Limb (tissue), 2 donors: Measurements from ENCODE around the gene PTPRG.
"Not testable (repeated sequence)": the region's sequence is repeated elsewhere in the genome, so short reads cannot be mapped to it uniquely, and the experiment has no call there.

Source experiments
- DNase-seq, 2 donors: peaks; one replicate each; pipeline ENCODE4 v3.0.0-alpha.2; 2016; ENCODE audit errors: extremely low spot score in 2 of 2

Gene PTPRG

DNA sequence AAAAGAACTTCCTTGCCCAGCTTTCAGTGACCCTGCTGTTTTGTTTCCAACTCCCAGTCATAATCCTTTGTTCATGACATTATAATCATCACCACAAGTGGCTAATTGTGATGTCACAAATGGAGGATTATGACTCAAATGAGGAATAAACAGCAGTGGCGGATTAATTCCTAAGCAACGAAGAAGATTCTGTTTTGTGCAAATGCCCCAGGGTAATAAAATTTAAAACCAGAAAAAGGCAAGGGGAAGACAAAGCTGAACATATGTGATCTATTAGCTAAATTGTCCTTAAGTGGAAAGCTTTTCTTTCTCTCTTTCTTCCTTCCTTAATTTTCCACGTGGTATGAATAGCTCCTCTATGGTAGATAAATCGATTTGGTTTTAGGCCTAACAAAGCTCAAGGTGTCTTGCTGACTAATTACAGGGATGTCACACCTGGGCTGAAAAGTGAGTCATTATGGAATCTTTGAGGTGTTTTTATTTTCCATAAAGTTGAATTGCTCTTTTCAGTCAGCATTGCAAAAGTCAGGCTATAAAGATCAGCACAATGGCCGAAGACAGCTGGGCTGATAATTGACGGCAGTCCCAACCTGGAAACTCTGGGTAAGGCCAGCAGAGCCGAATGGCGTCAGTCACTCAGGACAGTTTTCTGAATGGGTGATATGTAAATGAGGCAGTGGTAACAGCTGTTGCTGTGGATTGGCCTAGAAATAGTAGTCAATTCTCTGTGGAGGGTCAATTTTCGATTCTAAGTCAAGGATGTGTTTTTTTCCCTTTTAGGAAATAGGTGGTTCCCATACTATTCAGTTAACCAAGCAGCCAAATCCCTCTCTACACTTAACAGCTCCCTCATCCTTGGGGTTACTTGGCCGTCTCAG, 121.5 kb downstream of the PTPRG start:
- peak in 1 of 2 donors; percentile 67 for DNase-seq

GRCh38 chr3:61683549-61684236, 122.3 kb downstream of the PTPRG start:
- DNase-seq: no peak

- DNase-seq: no peak
These were observed 123.0 kb downstream of the PTPRG start for GRCh38 chr3:61684386-61684785.

DNA sequence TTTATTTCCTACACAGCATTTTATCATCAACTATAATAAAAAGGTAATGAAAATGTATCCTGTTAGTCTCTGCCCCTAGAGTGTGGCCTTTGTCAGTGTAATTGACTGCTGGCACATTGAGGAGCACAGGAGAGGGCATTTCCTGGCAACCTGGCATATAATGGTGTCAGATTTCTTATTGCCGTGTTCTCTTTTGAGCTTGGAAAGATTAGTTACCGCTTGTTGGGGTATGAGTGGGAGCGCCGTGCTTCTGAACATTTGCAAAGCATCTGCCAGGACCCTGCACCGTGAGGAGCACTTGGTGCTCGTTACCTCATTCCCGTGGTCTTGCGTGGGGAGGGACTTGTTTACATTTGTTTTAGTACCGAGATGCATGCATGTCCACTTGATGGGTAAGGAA, 124.4 kb downstream of the PTPRG start:
- no peak for DNase-seq

GRCh38 chr3:61686228-61686648, 124.9 kb downstream of the PTPRG start:
- no peak for DNase-seq

DNA sequence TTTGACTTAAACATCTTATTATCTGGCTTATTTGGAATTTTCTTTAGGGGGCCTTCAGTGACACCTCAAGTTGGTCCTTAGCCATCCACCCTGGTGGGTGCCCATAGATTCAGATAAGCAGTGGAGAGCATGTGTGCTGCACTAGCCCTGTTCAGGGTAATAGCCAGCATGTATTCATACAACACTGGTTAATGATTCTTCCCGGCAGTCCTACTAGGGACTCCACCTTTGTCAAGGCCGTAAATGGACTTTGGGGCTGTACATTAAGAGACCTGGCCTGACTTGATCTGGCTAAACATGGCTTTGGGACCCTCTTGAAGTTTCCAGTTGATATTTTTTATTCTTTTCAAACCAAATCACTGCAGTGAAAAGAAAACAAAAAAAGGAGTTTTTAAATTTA, 125.8 kb downstream of the PTPRG start:
- no peak for DNase-seq

DNA sequence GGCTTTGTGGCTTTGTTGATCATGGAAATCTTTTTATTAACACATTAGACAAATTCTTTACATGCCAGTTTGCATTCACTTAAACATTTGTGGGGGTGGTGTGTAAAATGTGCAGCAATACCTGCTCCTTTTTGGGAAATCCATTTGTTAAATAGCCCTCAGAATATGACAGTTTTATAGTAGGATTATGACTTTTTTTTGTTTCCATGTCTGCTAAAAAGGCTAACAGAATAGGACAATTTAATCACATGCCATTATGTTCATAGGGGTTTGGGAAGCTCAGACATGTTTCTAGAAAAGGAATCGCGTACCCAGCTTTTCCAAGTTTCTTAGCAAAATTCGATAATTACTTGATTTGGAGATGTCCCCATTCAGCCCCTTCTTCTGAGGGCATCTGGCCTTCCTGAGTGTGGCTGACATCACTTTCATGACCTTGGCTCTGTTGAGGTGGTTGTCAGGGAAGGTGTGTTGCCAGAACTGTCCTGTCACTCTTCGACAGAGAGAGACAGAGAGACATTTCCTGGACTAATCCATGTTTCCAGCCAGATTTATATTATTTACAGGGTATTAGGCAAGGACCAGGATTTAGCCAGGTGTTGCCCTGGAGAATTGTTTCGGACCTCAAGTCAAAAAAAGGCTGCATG, 126.4 kb downstream of the PTPRG start:
- DNase-seq: no peak

DNA sequence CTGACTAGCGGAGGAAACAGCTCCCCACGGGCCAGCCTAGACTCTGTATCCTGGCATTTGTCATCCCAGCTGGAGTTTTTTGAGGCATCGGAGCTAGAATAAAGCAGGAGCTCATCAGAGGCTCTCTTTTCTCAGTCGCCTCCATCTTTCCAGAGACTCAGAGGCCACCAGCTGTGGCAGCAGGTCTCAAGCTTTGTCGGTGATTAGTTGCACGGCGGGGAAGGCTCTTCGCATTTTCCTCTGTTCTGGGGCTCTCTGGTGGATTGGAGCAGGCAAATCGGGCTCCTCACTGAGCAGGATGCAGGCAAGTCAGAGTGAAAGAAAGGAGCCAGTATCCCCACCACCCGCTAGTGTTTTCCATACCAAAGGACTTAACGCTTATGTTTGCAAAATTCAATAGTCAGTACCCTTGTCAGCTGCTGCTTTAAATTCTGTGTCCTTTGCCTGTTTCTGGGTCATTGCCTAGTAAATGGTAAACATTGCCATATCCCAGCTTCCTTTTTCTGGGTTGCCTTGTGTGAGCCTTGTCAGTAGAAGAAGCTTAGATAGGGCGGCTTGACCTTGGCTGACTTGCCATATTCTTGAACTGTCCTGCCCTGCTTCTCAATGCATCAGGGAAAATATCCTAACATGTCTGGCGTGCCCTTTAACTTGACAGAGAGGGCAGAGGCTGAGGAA, 127.1 kb downstream of the PTPRG start:
- no peak for DNase-seq

DNA sequence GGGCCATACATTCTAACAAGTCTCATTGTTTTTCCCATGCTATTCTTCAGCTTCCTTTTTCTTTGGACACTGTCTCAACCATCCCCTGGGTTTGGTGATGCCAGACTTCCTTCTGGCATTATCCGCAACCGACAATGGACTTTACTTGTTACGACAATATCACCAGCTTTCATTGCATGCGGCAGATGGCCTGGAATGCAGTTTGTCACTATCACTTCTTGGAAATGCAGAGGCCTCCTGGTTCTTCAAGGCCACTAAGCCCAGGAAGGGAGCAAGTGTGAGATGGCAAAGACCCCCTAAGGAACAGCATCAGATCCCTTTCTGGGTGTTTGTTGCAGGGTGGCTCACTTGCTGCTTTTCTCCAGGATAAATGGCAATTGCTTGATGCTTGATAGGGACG, 128.6 kb downstream of the PTPRG start:
- no peak for DNase-seq

DNA sequence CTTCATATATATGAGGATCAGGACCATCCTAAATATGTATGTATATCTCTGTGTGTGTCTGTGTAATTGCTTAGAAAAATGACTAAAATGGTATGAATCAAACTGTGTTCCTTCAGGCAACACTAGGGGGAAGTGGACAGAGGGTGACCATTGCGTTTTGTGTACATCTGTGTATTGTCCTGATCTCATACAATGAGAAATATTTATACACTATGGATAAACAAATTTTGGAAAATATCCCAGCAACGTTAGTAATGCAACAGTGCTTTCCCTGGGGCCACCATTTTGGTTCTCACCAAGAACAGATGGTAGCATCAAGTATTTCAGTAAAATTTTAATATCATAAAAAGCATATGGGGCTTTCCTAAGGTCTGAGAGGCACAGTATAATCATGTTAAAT, 130.1 kb downstream of the PTPRG start:
- no peak for DNase-seq

- DNase-seq: no peak
These were observed 135.9 kb downstream of the PTPRG start for GRCh38 chr3:61697301-61697700.

DNA sequence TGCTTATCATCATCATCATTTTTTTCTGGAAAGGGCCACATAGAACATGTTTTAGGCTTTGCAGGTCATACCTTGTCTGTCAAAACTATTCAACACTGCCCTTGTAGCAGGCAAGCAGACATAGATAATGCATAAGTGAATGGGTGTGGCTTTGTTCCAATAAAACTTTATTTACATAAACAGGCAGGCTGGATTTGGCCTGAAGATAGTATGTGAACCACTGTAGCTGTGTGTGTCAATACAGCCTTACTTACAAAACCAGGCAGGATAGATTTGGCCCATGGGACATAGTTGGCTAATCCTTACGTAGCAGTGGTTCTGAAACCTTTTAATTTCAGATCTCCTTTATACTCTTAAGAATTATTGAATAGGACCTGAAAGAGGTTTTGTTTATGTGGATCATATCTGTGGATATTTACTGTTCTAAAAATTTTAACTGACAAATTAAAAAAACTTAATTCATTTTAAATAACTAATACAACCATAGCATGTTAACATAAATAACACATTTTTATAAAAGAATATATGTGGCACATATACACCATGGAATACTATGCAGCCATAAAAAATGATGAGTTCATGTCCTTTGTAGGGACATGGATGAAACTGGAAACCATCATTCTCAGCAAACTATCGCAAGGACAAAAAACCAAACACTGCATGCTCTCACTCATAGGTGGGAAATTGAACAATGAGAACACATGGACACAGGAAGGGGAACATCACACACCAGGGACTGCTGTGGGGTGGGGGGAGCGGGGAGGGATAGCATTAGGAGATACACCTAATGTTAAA, 137.1 kb downstream of the PTPRG start:
- DNase-seq: not testable (repeated sequence)

GRCh38 chr3:61699622-61700021, 138.3 kb downstream of the PTPRG start:
- DNase-seq: no peak

DNA sequence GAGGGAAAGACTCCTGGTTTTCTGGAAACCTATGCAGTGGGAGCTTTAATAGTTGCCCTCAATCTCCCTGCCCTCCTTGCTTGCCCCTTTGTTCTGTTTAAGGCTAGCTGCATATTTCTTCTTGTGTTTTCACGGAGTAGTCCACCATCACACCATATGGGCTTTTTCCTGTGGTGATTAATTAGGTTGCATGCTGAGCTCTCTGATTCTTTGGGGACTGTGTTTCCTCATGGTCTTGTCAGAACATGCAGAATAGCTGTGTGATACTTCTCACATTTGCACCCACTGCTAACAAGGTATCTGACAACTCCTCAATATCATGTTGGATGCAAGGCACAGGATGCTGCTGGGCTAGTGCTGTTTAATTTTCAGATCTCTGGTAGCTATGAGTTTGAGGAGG, 139.6 kb downstream of the PTPRG start:
- no peak for DNase-seq

- DNase-seq: no peak
These were observed 141.1 kb downstream of the PTPRG start for GRCh38 chr3:61702453-61702852.

DNA sequence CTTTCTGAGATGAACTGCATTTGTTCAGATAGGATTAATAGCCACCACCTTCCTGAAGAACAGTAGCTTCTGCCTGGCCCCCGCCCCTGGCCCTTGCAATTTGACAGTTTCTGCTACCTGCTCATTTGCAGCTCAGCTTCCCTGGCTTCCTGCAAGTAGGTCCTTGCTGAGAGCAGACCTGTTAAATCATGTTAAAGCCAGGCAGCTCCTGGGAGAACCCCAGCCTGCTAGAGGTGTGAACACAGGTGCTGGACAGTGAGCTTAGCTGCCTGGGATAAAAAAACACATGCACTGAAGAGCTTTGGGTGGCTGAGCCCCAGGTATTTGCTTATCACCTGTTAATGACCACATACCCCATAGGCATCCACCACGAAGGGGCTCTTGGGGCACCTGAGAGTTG, 143.4 kb downstream of the PTPRG start:
- no peak for DNase-seq

DNA sequence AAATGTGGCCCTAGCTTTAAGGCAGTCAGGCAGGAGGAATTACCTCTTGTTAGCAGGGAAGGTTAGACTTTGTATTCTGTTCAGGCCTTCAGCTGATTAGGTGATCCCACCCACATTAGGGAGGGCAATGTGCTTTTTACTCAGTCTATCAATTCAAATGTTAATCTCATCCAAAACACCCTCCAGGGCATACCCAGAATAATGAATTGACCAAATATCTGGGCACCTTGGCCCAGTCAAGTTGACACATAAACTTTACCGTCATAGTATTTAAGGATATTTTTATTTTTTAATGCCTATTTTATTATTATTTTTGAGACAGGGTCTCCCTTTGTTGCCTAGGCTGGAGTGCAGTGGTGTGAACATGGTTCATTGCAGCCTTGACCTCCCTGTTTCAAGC, 146.1 kb downstream of the PTPRG start:
- DNase-seq: no peak

DNA sequence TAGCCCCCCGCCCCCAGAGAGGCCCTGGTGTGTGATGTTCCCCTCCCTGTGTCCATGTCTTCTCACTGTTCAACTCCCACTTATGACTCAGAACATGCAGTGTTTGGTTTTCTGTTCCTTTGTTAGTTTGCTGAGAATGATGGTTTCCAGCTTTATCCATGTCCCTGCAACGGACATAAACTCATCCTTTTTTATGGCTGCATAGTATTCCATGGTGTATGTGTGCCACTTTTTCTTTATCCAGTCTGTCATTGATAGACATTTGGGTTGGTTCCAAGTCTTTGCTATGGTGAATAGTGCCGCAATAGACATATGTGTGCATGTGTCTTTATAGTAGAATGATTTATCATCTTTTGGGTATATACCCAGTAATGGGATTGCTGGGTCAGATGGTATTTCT, 149.5 kb downstream of the PTPRG start:
- not testable (repeated sequence) for DNase-seq

DNA sequence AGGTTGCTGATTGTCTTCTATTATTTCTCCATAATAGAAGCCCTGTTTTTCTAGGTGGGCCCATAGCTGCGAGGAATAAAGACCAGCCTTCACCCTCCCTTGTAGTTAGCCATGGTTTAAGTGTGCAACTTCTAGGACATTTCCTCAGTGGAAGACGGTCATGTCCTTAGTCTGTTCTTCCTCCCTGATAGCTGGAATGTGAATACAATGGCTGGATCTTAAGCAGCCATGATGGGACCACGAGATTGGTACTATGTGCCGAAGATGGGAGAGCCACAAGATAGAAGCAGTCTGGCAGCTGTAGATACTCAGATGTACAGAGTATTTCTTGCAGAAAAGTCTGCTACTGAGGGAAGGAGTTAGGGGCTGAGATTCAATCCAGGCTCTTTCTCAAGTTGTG, 152.9 kb downstream of the PTPRG start:
- no peak for DNase-seq

- DNase-seq: no peak
These were observed 154.6 kb downstream of the PTPRG start for GRCh38 chr3:61715886-61716527.
